GM10248 (cell line): ENCODE measurements around the gene CRIM1.
A peak's percentile ranks its signal among the peaks of the same experiment; 100 is the strongest.

ENCODE experiments used
- CTCF ChIA-PET: fragments of 300-600 bp; sonication (Branson Sonifier 250); formaldehyde crosslinking; extraction: SDS; loops from one replicate; lab custom pipeline; 2021; ENCODE audit warnings: antibody characterized with exemption; lab: Yijun Ruan, JAX
- POLR2A ChIA-PET: fragments of 350-650 bp; sonication (Branson Sonifier 250); formaldehyde crosslinking; extraction: SDS; loops from one replicate; lab custom pipeline; 2020; ENCODE audit warnings: antibody characterized with exemption; lab: Yijun Ruan, JAX
- DNase-seq: peaks from one replicate; pipeline ENCODE4 v3.0.0; 2012; ENCODE audit errors: extremely low spot score
- TF ChIP-seq, protein P1 (sequence below): IDR thresholded peaks from 2 replicates; pipeline ENCODE4 v1.5.1; 2012; ENCODE audit warnings: mild to moderate bottlenecking, low read depth; ENCODE audit errors: extremely low read depth, missing control alignments, control extremely low read depth

The CRIM1 gene

DNA sequence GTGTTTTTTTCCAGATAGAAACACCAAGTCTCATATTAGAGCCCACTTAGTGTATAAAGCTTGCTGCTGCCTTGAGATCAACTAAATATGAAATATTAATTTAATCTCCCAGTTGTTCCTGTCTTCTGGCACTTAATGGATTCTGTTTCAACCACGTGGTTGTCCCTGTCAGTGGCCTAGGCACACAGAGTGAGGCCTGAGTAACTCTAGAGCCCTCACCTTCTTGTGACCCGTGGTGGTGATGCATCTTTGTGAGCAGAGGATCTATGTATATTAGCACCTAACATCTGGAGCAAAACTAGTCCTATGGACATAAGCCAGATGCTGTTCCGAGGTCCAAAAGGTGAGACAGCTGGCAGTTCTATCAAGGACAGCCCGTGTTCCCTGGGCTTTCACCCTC is 167.6 kb downstream of the CRIM1 start:
- TF ChIP-seq, protein P1, sequence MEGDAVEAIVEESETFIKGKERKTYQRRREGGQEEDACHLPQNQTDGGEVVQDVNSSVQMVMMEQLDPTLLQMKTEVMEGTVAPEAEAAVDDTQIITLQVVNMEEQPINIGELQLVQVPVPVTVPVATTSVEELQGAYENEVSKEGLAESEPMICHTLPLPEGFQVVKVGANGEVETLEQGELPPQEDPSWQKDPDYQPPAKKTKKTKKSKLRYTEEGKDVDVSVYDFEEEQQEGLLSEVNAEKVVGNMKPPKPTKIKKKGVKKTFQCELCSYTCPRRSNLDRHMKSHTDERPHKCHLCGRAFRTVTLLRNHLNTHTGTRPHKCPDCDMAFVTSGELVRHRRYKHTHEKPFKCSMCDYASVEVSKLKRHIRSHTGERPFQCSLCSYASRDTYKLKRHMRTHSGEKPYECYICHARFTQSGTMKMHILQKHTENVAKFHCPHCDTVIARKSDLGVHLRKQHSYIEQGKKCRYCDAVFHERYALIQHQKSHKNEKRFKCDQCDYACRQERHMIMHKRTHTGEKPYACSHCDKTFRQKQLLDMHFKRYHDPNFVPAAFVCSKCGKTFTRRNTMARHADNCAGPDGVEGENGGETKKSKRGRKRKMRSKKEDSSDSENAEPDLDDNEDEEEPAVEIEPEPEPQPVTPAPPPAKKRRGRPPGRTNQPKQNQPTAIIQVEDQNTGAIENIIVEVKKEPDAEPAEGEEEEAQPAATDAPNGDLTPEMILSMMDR = no peak
- ChIA-PET POLR2A (no interaction called here), CTCF (interaction anchor here (2.4 to 2.6 kb wide), 2 partner anchors 12 to 16 kb away, joined by 11 read pairs; no protein-coding TSS in a partner anchor)
- no peak for DNase-seq

- no peak for DNase-seq
- POLR2A ChIA-PET = no interaction called here
- CTCF ChIA-PET = interaction anchor here (2.4 to 2.6 kb wide), 2 partner anchors 14 to 18 kb away, joined by 11 read pairs; no protein-coding TSS in a partner anchor
- TF ChIP-seq, protein P1 = no peak
Observed at GRCh38 chr2:36525245-36525644, 169.7 kb downstream of the CRIM1 start.

GRCh38 chr2:36526226-36526625 is 170.6 kb downstream of the CRIM1 start:
- ChIA-PET POLR2A (no interaction called here), CTCF (interaction anchor here (2.7 kb wide), 1 partner anchor 12 kb away, joined by 10 read pairs; no protein-coding TSS in a partner anchor)
- TF ChIP-seq, protein P1 = no peak
- DNase-seq = no peak

GRCh38 chr2:36528274-36528673 is 172.7 kb downstream of the CRIM1 start:
- ChIA-PET POLR2A (no interaction called here), CTCF (interaction anchor here (0.6 to 2.7 kb wide), 8 partner anchors 9 to 178 kb away, joined by 3 to 10 read pairs (median 4); no protein-coding TSS in a partner anchor)
- no peak for DNase-seq
- TF ChIP-seq, protein P1 = no peak

- ChIA-PET POLR2A (no interaction called here), CTCF (interaction anchor here (1.0 to 2.7 kb wide), 5 partner anchors 8 to 176 kb away, joined by 3 to 10 read pairs (median 4); no protein-coding TSS in a partner anchor)
- TF ChIP-seq, protein P1 = no peak
- no peak for DNase-seq
Observed at GRCh38 chr2:36528766-36529392, 173.3 kb downstream of the CRIM1 start.

DNA sequence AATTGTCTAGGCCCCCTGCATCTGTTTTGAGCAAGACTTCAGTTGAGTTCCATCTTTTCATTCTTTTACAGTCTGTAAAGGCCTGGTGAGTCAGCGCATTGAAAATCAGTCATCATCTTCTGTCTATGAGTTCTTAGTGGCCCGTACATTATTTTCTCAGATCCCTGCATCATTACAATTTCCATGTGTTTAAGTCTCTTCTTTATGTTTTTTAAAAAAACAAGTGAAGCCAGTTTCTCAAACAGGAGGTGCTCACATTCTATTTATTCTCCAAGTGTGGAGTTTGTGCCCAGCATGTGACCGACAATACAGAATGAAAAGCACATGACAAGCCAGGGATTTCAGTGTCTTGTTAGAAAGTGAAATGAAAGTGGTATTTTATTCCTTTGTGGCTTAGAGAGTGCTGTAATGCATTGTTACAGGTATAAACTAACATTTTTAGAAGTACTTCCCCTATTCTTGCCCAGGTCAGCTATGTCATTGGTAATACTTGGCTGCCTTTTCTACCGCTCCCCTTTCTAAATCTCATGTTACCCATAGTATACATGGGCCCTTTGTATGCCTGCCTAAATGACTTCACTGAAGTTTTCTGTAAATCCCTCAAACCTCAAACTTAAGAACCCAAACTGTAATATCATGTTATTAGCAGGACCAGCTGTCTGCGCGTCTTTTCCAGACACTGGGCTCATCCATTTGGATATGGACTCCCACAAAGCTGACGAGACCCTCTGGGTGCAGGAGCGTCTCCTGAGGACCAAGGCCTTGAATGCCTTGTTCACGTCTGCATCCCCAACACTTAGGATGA is 174.8 kb downstream of the CRIM1 start:
- DNase-seq = peak; percentile 56
- TF ChIP-seq, protein P1 = no peak
- POLR2A ChIA-PET = interaction anchor here (0.6 kb wide), 1 partner anchor 18 kb away, joined by 3 read pairs; no protein-coding TSS in a partner anchor
- CTCF ChIA-PET = interaction anchor here (0.8 to 1.8 kb wide), 4 partner anchors 24 to 134 kb away, joined by 3 to 4 read pairs (median 3); no protein-coding TSS in a partner anchor
